SU-DHL-6 (cell line): ENCODE results near the gene MSANTD4.

ENCODE experiments used
- H2AFZ ChIP-seq: fragments of 200-600 bp; sonication (generic); 2 replicates; pipeline ENCODE4 v1.6.1; 2014; ENCODE audit warnings: low read depth, mild to moderate bottlenecking, moderate library complexity, mixed read lengths, antibody characterized with exemption, low read length; ENCODE audit not compliant: severe bottlenecking
- H3F3A ChIP-seq: fragments of 200-600 bp; shearing (Covaris generic); 2 replicates; pipeline ENCODE4 v1.6.0; 2016; ENCODE audit warnings: antibody characterized with exemption, mild to moderate bottlenecking; ENCODE audit not compliant: insufficient read depth
- H3K27ac ChIP-seq: fragments of 200-600 bp; sonication (generic); 2 replicates; pipeline ENCODE4 v1.5.1; 2016; ENCODE audit warnings: low read depth, mild to moderate bottlenecking, low read length, moderate library complexity, mixed read lengths
- H3K27me3 ChIP-seq: fragments of 200-600 bp; sonication (generic), shearing (Covaris generic); 2 replicates; pipeline ENCODE4 v1.6.0; 2014; ENCODE audit warnings: mild to moderate bottlenecking, low read length
- H3K36me3 ChIP-seq: fragments of 200-600 bp; sonication (generic); 2 replicates; pipeline ENCODE4 v1.6.1; 2014; ENCODE audit warnings: mild to moderate bottlenecking, low read length, mixed read lengths
- H3K4me2 ChIP-seq: fragments of 300-600, 200-600 bp; shearing (Covaris generic), sonication (generic); 2 replicates; pipeline ENCODE4 v1.6.0; 2014; ENCODE audit warnings: low read length, low read depth, mild to moderate bottlenecking; ENCODE audit not compliant: poor library complexity, severe bottlenecking
- H3K4me3 ChIP-seq: fragments of 200-600 bp; sonication (generic); 2 replicates; pipeline ENCODE4 v1.5.1; 2014; ENCODE audit warnings: antibody characterized with exemption, low read length, mild to moderate bottlenecking, mixed read lengths; ENCODE audit not compliant: insufficient read depth, poor library complexity, severe bottlenecking
- H3K79me2 ChIP-seq: fragments of 200-600 bp; sonication (generic); 2 replicates; pipeline ENCODE4 v1.6.1; 2014; ENCODE audit warnings: mild to moderate bottlenecking, low read length, moderate library complexity; ENCODE audit not compliant: insufficient read depth
- H3K9ac ChIP-seq: fragments of 200-600 bp; sonication (generic); 2 replicates; pipeline ENCODE4 v1.7.0; 2014; ENCODE audit warnings: mild to moderate bottlenecking, low read length
- H3K9me2 ChIP-seq: fragments of 200-600 bp; sonication (generic); replicated peaks from 2 replicates; pipeline ENCODE4 v1.6.1; 2014; ENCODE audit warnings: low read length; ENCODE audit not compliant: insufficient read depth
- H3K9me3 ChIP-seq: fragments of 200-600 bp; sonication (generic); 2 replicates; pipeline ENCODE4 v1.6.1; 2014; ENCODE audit warnings: low read length, mixed read lengths; ENCODE audit not compliant: insufficient read depth
- H4K20me1 ChIP-seq: fragments of 200-600 bp; sonication (generic); 2 replicates; pipeline ENCODE4 v1.6.1; 2014; ENCODE audit warnings: low read depth, mild to moderate bottlenecking, antibody characterized with exemption, low read length, moderate library complexity, mixed read lengths
- CTCF ChIP-seq: fragments of 200-600 bp; sonication (generic); IDR thresholded peaks from one replicate; pipeline ENCODE4 v1.5.1; 2017; ENCODE audit warnings: antibody characterized with exemption, mild to moderate bottlenecking, low read length, moderate library complexity; ENCODE audit not compliant: insufficient read depth, poor library complexity, severe bottlenecking
- EZH2phosphoT487 ChIP-seq: fragments of 200-600 bp; sonication (generic), shearing (Covaris generic); conservative IDR thresholded peaks from 2 replicates; pipeline ENCODE4 v1.6.1; 2018; ENCODE audit warnings: mild to moderate bottlenecking, antibody characterized with exemption, low read length, moderate library complexity, mixed read lengths

MSANTD4 gene

GRCh38 chr11:105975128-105975527 is 46.9 kb downstream of the MSANTD4 start:
- Histone ChIP-seq H3F3A (no peaks in the 10 kb centered on the region), H3K27me3 (no peaks in the 10 kb centered on the region), H3K9ac (no peak overlapping the region), H3K79me2 (no peaks in the 10 kb centered on the region), H3K36me3 (no peaks in the 10 kb centered on the region), H3K9me3 (no peaks in the 10 kb centered on the region), H3K9me2 (no peaks in the 10 kb centered on the region), H3K4me2 (no peak overlapping the region), H3K4me3 (no peak overlapping the region), H4K20me1 (no peaks in the 10 kb centered on the region), H2AFZ (no peak overlapping the region), H3K27ac (no peak overlapping the region)
- TF ChIP-seq CTCF (no peak), EZH2phosphoT487 (no peak)

- no peaks in the 10 kb centered on the region for H3K9me3 ChIP-seq
Measured at GRCh38 chr11:105969756-105970155, 52.3 kb downstream of the MSANTD4 start.

GRCh38 chr11:105968021-105968697 is 53.9 kb downstream of the MSANTD4 start:
- Histone ChIP-seq H3K9me3 (no peaks in the 10 kb centered on the region), H2AFZ (no peak overlapping the region), H3K27ac (no peak overlapping the region), H3K4me3 (no peak overlapping the region), H3K79me2 (no peaks in the 10 kb centered on the region), H3K4me2 (no peak overlapping the region), H3K36me3 (no peaks in the 10 kb centered on the region), H3K27me3 (no peaks in the 10 kb centered on the region), H3K9ac (no peak overlapping the region), H4K20me1 (no peaks in the 10 kb centered on the region), H3K9me2 (no peaks in the 10 kb centered on the region), H3F3A (no peaks in the 10 kb centered on the region)
- no peak for TF ChIP-seq CTCF
- TF ChIP-seq EZH2phosphoT487, result no peak

More at GRCh38 chr11:105969756-105970155, 52.3 kb downstream of the MSANTD4 start:
- no peaks in the 10 kb centered on the region for H3K79me2 ChIP-seq
- H3F3A ChIP-seq, result no peaks in the 10 kb centered on the region
- H2AFZ ChIP-seq, result no peak overlapping the region
- H4K20me1 ChIP-seq, result no peaks in the 10 kb centered on the region
- H3K4me3 ChIP-seq, result no peak overlapping the region
- H3K27me3 ChIP-seq, result no peaks in the 10 kb centered on the region
- H3K27ac ChIP-seq, result no peak overlapping the region
- H3K36me3 ChIP-seq, result no peaks in the 10 kb centered on the region
- H3K9ac ChIP-seq, result no peak overlapping the region
- no peaks in the 10 kb centered on the region for H3K9me2 ChIP-seq
- H3K4me2 ChIP-seq, result no peak overlapping the region
- TF ChIP-seq CTCF (no peak), EZH2phosphoT487 (no peak)
